DND-41 (cell line): ENCODE measurements around the gene EFEMP2.
A peak's percentile ranks its signal among the peaks of the same experiment; 100 is the strongest.

Experiments
- ATAC-seq: fragments of 200-7000 bp; cut with Tn5 transposase; 3 replicates; pipeline ENCODE4 v1.9.1; 2021; ENCODE audit warnings: low read depth; ENCODE audit not compliant: insufficient read depth
- DNase-seq: peaks from one replicate; pipeline ENCODE4 v3.0.0-alpha.2; 2020
- H2AFZ ChIP-seq: 2 replicates; pipeline ENCODE4 v1.6.0; 2012; ENCODE audit warnings: low read depth, low read length
- H3K27ac ChIP-seq: 2 replicates; pipeline ENCODE4 v1.5.1; 2012; ENCODE audit warnings: low read length, inconsistent platforms
- H3K27me3 ChIP-seq: fragments of 200-600 bp; sonication (generic); 2 replicates; pipeline ENCODE4 v1.6.0; 2012; ENCODE audit warnings: low read length, mild to moderate bottlenecking, inconsistent platforms; ENCODE audit not compliant: insufficient read depth, poor library complexity
- H3K36me3 ChIP-seq: 2 replicates; pipeline ENCODE4 v1.5.1; 2012; ENCODE audit warnings: low read length, inconsistent platforms; ENCODE audit not compliant: insufficient read depth
- H3K4me1 ChIP-seq: 2 replicates; pipeline ENCODE4 v1.5.1; 2012; ENCODE audit warnings: mild to moderate bottlenecking, low read length; ENCODE audit not compliant: insufficient read depth
- H3K4me2 ChIP-seq: 2 replicates; pipeline ENCODE4 v1.6.0; 2012; ENCODE audit warnings: mild to moderate bottlenecking, moderate library complexity, low read length, inconsistent platforms; ENCODE audit not compliant: insufficient read depth
- H3K4me3 ChIP-seq, 2 experiments: fragments of 200-600 bp in 1 of 2; shearing (Covaris generic) in 1 of 2; 2 replicates each; pipeline ENCODE4 v1.5.1; 2012 to 2016; ENCODE audit warnings: inconsistent platforms in 2 of 2, low read length in 2 of 2, mild to moderate bottlenecking in 2 of 2, low read depth in 1 of 2, moderate library complexity in 1 of 2
- H3K79me2 ChIP-seq: 2 replicates; pipeline ENCODE4 v1.6.0; 2012; ENCODE audit warnings: low read length, inconsistent platforms; ENCODE audit not compliant: insufficient read depth
- H3K9ac ChIP-seq: 2 replicates; pipeline ENCODE4 v1.6.0; 2012; ENCODE audit warnings: low read depth, mild to moderate bottlenecking, inconsistent platforms, low read length, moderate library complexity
- H3K9me3 ChIP-seq: 2 replicates; pipeline ENCODE4 v1.5.1; 2012; ENCODE audit warnings: low read length, moderate library complexity, mild to moderate bottlenecking, inconsistent platforms; ENCODE audit not compliant: insufficient read depth, severe bottlenecking
- H4K20me1 ChIP-seq: 2 replicates; pipeline ENCODE4 v1.6.0; 2012; ENCODE audit warnings: low read length; ENCODE audit not compliant: insufficient read depth
- CTCF ChIP-seq: IDR thresholded peaks from 2 replicates; pipeline ENCODE4 v1.5.1; 2012; ENCODE audit warnings: borderline replicate concordance, low read length, moderate library complexity, mild to moderate bottlenecking; ENCODE audit not compliant: poor library complexity, severe bottlenecking; ENCODE audit errors: extremely low read depth
- EZH2 ChIP-seq: IDR thresholded peaks from 3 replicates; pipeline ENCODE4 v1.6.1; 2012; ENCODE audit warnings: borderline replicate concordance, low read depth, mild to moderate bottlenecking, moderate library complexity, low read length, inconsistent platforms; ENCODE audit not compliant: severe bottlenecking

The EFEMP2 gene

DNA sequence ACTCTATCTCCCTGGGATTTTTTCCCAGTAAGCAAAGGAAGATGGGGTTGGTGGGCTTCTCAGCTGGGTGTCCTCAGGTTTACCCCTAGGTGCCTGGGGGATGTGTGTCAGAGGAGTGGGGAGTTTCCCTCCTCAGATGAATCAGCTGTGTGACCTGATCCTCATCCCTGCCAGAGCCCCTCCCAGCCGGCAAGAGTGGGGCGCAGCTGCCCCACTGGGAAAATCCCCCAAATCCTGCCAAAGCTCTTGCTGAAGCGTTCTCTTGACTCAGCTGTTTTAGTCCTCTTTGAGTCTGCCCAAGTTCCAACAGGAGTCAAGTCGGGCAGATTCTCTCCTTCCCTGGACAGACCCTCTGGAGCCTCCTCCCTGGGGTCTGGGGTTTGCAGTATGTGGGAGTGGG lies 40.2 kb upstream of the EFEMP2 start:
- peaks cover 3% of the 10 kb centered on the region for H3K27me3 ChIP-seq
- peaks cover 13% of the 10 kb centered on the region; the same call in 1 of the 2 replicates for H3K36me3 ChIP-seq
- no peak overlapping the region for H3K27ac ChIP-seq
- no peak for ATAC-seq
- no peak overlapping the region for H3K4me3 ChIP-seq
- H3K9me3 ChIP-seq = no peaks in the 10 kb centered on the region
- no peak overlapping the region for H3K4me2 ChIP-seq
- H3K4me1 ChIP-seq = peaks cover 19% of the 10 kb centered on the region
- no peak overlapping the region for H3K9ac ChIP-seq
- DNase-seq = no peak
- H3K79me2 ChIP-seq = peaks cover 13% of the 10 kb centered on the region
- TF ChIP-seq EZH2 (no peak), CTCF (no peak)
- no peak overlapping the region for H2AFZ ChIP-seq
- H4K20me1 ChIP-seq = peaks cover 9% of the 10 kb centered on the region

DNA sequence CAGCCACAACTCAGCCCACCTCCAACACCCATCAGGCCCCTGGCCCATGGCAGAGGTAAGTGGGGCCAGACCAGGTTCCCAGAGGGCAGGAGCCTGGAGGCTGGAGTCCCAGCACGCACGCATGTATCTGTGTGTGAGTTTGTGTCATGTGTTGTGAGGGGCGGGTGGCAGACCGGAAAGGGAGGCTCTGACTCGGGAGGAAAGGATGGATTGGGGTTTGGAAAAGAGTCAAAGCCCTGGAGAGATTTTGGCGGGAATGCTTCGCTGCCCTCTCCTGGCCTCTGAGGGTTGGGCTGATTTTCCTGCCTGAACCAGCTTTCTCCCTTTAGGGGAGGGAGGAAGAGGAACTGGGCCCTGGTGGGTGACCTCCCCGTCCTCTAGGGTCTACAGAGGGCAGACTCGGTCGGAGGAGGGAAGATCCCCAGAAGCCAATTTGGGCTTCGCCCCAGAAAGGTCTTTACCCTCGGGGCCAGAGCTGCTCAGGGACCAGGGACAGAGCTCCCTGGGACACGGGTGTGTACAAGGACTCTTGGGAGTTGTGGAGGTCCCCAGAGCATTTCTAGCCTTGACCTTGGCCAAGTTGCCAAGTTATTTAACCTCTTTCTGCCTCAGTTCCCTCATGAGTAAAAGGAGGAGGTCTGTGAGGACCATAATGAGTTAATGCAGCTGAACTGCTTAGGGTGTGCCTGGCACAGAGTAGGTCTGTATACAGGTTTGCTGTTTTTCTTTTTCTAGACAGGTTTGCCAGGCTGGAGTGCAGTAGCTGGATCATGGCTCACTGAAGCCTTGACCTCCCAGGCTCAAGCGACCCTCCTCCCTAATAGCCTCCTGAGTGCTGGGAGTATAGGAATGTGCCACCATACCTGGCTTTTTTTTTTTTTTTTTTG lies 39.3 kb upstream of the EFEMP2 start:
- ATAC-seq (no peak), DNase-seq (no peak)
- Histone ChIP-seq H3K4me1 (peaks cover 10% of the 10 kb centered on the region), H4K20me1 (peaks cover 2% of the 10 kb centered on the region; the same call in 1 of the 2 replicates), H3K79me2 (peaks cover 4% of the 10 kb centered on the region), H3K4me2 (no peak overlapping the region), H3K9me3 (no peaks in the 10 kb centered on the region), H3K27ac (no peak overlapping the region), H2AFZ (no peak overlapping the region), H3K4me3 (no peak overlapping the region), H3K36me3 (peaks cover 4% of the 10 kb centered on the region; the same call in 1 of the 2 replicates), H3K27me3 (peaks cover 3% of the 10 kb centered on the region), H3K9ac (no peak overlapping the region)
- TF ChIP-seq EZH2 (no peak), CTCF (peak; percentile 46)

- no peak for DNase-seq
- Histone ChIP-seq H3K36me3 (no peaks in the 10 kb centered on the region), H3K27ac (no peak overlapping the region), H3K27me3 (peaks cover 8% of the 10 kb centered on the region), H3K9me3 (no peaks in the 10 kb centered on the region), H3K4me3 (no peak overlapping the region), H3K79me2 (no peaks in the 10 kb centered on the region), H3K4me2 (no peak overlapping the region), H3K4me1 (peaks cover 6% of the 10 kb centered on the region), H4K20me1 (no peaks in the 10 kb centered on the region), H3K9ac (no peak overlapping the region), H2AFZ (no peak overlapping the region)
- ATAC-seq = no peak
- no peak for TF ChIP-seq CTCF
- no peak for TF ChIP-seq EZH2
Observed at GRCh38 chr11:65907878-65908277, 35.3 kb upstream of the EFEMP2 start.
